Uterus (tissue), 4 donors: ENCODE measurements around the gene PCP4. TPM values are rescaled to one million over a fixed set of nuclear protein-coding genes. Genes with fewer than 3 reads are reported as not detected.

ENCODE experiments used
- DNase-seq, 2 donors: peaks; one replicate each; pipeline ENCODE4 v3.0.0-alpha.2; 2019 to 2020
- H3K27ac ChIP-seq, 2 donors: fragments of 200-600 bp; sonication (generic); 1 replicate in 1 of 2; 2 replicates in 1 of 2; pipeline ENCODE4 v1.5.1; 2016 to 2018
- H3K27me3 ChIP-seq, 2 donors: fragments of 200-600 bp; sonication (generic); one replicate each; pipeline ENCODE4 v1.5.1; 2018 to 2019; ENCODE audit warnings: control low read depth in 1 of 2
- H3K36me3 ChIP-seq, 2 donors: fragments of 200-600 bp; sonication (generic); one replicate each; pipeline ENCODE4 v1.5.1; 2019; ENCODE audit warnings: control low read depth in 1 of 2
- H3K4me1 ChIP-seq, 2 donors: fragments of 200-600 bp; sonication (generic); one replicate each; pipeline ENCODE4 v1.5.1; 2018 to 2019; ENCODE audit warnings: control low read depth in 1 of 2
- H3K4me3 ChIP-seq, 2 donors: fragments of 200-600 bp; sonication (generic); 1 replicate in 1 of 2; 2 replicates in 1 of 2; pipeline ENCODE4 v1.5.1; 2018 to 2019; ENCODE audit warnings: mild to moderate bottlenecking in 1 of 2
- H3K9me3 ChIP-seq, 2 donors: fragments of 200-600 bp; sonication (generic); one replicate each; pipeline ENCODE4 v1.5.1; 2019; ENCODE audit warnings: control low read depth in 1 of 2
- POLR2A ChIP-seq, 2 donors: fragments of 450-650 bp; IDR thresholded peaks; one replicate each; pipeline ENCODE4 v1.6.1; 2016; ENCODE audit warnings: antibody characterized with exemption in 2 of 2, mild to moderate bottlenecking in 1 of 2, moderate library complexity in 1 of 2
- intact Hi-C: fragments of 100-400 bp; cut with DNase I; formaldehyde crosslinking; loops from one replicate; pipeline ENCODE4 v1.15.1; 2023; ENCODE audit warnings: low total_unique reads
- total RNA-seq, 4 donors: library from RNA; depleted of rRNA in 3 of 4; stranded (reverse); fragments of >200 nt in 3 of 4; gene quantifications; one replicate each; pipeline versions ENCODE4 v1.1.0 to v1.2.4, GENCODE V29; 2014 to 2023
- TF ChIP-seq, protein P1 (sequence below), 4 experiments: fragments of 200-600 bp in 2 of 4; fragments of 450-650 bp in 2 of 4; sonication (generic) in 2 of 4; IDR thresholded peaks; one replicate each; pipeline ENCODE4 v1.5.1; 2016 to 2019; ENCODE audit warnings: antibody characterized with exemption in 4 of 4, mild to moderate bottlenecking in 2 of 4, moderate library complexity in 1 of 4
- donor health status: DM: yes; HTN: yes; CAD: no.

PCP4 gene
- total RNA-seq, 4 donors from 2014 or later = 5.3 to 35.9 (median 20.3) TPM

DNA sequence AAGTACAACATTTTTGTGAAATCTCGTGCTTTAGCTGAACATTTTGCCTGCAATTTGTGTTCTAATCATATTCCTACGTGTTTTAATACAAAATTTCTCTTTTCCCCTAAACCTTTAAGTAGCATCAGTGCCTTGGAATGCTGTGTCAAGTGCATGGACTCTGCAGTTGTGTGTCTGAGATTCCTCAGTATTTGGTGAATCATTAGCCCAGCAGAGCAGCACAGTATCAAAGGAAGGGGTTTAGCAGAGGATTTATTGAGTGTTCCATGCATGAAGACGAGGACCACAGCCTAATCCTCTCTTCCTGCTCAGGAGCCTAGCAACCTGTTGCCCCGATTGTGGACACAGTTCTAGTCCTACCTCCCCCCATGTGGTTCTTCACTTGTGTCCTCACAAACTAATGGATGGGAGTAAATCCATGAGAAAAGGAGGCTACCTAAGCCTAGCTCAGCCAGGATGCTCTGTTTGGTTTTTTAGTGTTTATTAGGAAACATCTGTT is 29.3 kb upstream of the PCP4 start:
- no peaks in the 10 kb centered on the region for H3K9me3 ChIP-seq
- no peaks in the 10 kb centered on the region for H3K36me3 ChIP-seq
- H3K27ac ChIP-seq = no peak overlapping the region
- no peak for TF ChIP-seq POLR2A (IDR thresholded peaks at IDR 0.05)
- TF ChIP-seq, protein P1, sequence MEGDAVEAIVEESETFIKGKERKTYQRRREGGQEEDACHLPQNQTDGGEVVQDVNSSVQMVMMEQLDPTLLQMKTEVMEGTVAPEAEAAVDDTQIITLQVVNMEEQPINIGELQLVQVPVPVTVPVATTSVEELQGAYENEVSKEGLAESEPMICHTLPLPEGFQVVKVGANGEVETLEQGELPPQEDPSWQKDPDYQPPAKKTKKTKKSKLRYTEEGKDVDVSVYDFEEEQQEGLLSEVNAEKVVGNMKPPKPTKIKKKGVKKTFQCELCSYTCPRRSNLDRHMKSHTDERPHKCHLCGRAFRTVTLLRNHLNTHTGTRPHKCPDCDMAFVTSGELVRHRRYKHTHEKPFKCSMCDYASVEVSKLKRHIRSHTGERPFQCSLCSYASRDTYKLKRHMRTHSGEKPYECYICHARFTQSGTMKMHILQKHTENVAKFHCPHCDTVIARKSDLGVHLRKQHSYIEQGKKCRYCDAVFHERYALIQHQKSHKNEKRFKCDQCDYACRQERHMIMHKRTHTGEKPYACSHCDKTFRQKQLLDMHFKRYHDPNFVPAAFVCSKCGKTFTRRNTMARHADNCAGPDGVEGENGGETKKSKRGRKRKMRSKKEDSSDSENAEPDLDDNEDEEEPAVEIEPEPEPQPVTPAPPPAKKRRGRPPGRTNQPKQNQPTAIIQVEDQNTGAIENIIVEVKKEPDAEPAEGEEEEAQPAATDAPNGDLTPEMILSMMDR (IDR thresholded peaks at IDR 0.05) = no peak
- no peaks in the 10 kb centered on the region for H3K27me3 ChIP-seq
- H3K4me1 ChIP-seq = no peaks in the 10 kb centered on the region
- no peak for DNase-seq
- no peak overlapping the region for H3K4me3 ChIP-seq
- intact Hi-C loops = no loop called here

GRCh38 chr21:39840373-39841097 is 26.7 kb upstream of the PCP4 start:
- Histone ChIP-seq H3K4me1 (no peaks in the 10 kb centered on the region), H3K4me3 (no peak overlapping the region), H3K27me3 (no peaks in the 10 kb centered on the region), H3K27ac (no peak overlapping the region), H3K36me3 (no peaks in the 10 kb centered on the region), H3K9me3 (no peaks in the 10 kb centered on the region)
- DNase-seq = no peak
- TF ChIP-seq, protein P1 (IDR thresholded peaks at IDR 0.05) = no peak
- intact Hi-C loops = no loop called here

DNA sequence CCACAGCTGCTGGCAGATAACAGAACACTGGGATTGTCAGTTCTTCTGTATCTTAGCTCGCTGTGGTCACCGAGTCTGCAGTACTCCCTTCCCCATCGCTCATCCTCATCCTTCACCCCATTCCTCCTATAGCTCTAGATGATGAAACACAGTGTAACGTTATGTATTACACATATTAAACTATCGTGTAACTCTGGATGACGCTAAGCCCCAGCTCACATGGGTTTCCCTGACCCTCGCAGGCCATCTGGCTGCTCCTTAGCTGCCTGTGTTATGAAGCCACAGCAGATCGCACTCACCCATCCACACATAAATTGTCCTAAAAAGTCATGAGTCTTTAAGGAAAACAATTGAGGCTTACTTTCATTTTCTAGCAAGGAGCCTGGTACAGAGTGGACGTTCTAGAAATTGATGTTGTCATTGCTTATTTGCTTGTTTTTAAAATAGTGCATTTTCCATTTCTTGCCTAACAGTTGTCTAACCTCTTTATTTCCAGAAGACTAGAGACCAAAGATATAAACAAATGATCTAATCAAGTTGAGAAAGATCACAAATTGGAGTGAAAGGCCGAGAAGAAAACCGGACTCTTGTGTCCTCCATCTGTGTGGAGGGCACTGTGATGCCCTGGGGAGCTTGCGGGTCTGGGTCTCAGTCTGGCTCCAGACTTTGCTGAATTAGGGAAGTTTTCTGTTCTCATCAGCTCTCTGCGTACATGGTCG is 24.3 kb upstream of the PCP4 start:
- intact Hi-C loops = no loop called here
- Histone ChIP-seq H3K4me1 (no peaks in the 10 kb centered on the region), H3K27ac (no peak overlapping the region), H3K9me3 (no peaks in the 10 kb centered on the region), H3K27me3 (no peaks in the 10 kb centered on the region), H3K4me3 (no peak overlapping the region), H3K36me3 (no peaks in the 10 kb centered on the region)
- TF ChIP-seq, protein P1 (IDR thresholded peaks at IDR 0.05) = no peak
- TF ChIP-seq POLR2A (IDR thresholded peaks at IDR 0.05) = no peak
- DNase-seq = no peak

DNA sequence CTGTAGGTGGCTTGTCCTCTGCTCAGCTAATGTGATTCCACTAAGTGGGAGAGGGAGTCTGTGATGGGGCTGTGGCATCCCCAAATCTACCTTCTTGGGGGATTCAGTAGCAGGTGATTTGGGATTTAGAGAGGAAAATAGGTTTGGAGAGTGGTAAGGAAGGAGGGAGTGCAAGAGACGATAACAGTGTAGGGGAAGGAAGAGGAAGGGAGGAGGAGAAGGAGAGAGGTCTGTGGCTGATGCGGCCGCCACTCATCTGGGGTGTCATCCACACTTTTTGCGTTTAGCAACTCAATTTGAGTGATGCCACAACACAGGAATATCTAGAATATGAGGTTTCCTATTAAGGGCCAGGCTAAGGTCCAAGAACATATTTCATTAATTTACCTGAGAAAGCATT is 23.8 kb upstream of the PCP4 start:
- intact Hi-C loops = no loop called here
- no peaks in the 10 kb centered on the region for H3K27me3 ChIP-seq
- H3K9me3 ChIP-seq = no peaks in the 10 kb centered on the region
- H3K4me3 ChIP-seq = no peak overlapping the region
- DNase-seq = no peak
- no peaks in the 10 kb centered on the region for H3K4me1 ChIP-seq
- no peaks in the 10 kb centered on the region for H3K36me3 ChIP-seq
- no peak overlapping the region for H3K27ac ChIP-seq
- no peak for TF ChIP-seq POLR2A (IDR thresholded peaks at IDR 0.05)
- TF ChIP-seq, protein P1 (IDR thresholded peaks at IDR 0.05) = no peak

GRCh38 chr21:39843916-39844315 is 23.3 kb upstream of the PCP4 start:
- Histone ChIP-seq H3K36me3 (no peaks in the 10 kb centered on the region), H3K27me3 (no peaks in the 10 kb centered on the region), H3K27ac (no peak overlapping the region), H3K4me3 (no peak overlapping the region), H3K9me3 (no peaks in the 10 kb centered on the region), H3K4me1 (no peaks in the 10 kb centered on the region)
- no peak for DNase-seq
- intact Hi-C loops = no loop called here
- TF ChIP-seq POLR2A (IDR thresholded peaks at IDR 0.05) = no peak
- TF ChIP-seq, protein P1 (IDR thresholded peaks at IDR 0.05) = no peak
